GM23338 (cell line): ENCODE measurements around the gene SNTB2. TPM values are rescaled to one million over a fixed set of nuclear protein-coding genes. Genes with fewer than 3 reads are reported as not detected.
A peak's percentile ranks its signal among the peaks of the same experiment; 100 is the strongest.

ENCODE experiments used
- ATAC-seq: fragments of 200-7000 bp; cut with Tn5 transposase; 3 replicates; pipeline ENCODE4 v1.9.1; 2020
- DNase-seq: peaks from one replicate; pipeline ENCODE4 v3.0.0-alpha.2; 2015; ENCODE audit warnings: low spot score
- H2AFZ ChIP-seq: fragments of 200-600 bp; sonication (generic); 2 replicates; pipeline ENCODE4 v1.8.0; 2016; ENCODE audit warnings: antibody characterized with exemption, mild to moderate bottlenecking, moderate library complexity
- H3F3A ChIP-seq: fragments of 200-600 bp; sonication (generic); replicated peaks from 2 replicates; pipeline ENCODE4 v1.8.0; 2017; ENCODE audit warnings: antibody characterized with exemption, mixed run types, low read depth
- H3K27ac ChIP-seq: fragments of 200-600 bp; sonication (generic); 2 replicates; pipeline ENCODE4 v1.6.1; 2016; ENCODE audit warnings: low read depth
- H3K27me3 ChIP-seq: fragments of 200-600 bp; sonication (generic); 2 replicates; pipeline ENCODE4 v1.8.0; 2016; ENCODE audit warnings: mild to moderate bottlenecking, mixed run types, moderate library complexity; ENCODE audit not compliant: insufficient read depth
- H3K36me3 ChIP-seq: fragments of 200-600 bp; sonication (generic); 2 replicates; pipeline ENCODE4 v1.8.0; 2016; ENCODE audit warnings: mild to moderate bottlenecking; ENCODE audit not compliant: insufficient read depth
- H3K4me1 ChIP-seq: fragments of 200-600 bp; sonication (generic); 2 replicates; pipeline ENCODE4 v1.8.0; 2016; ENCODE audit warnings: mild to moderate bottlenecking, moderate library complexity; ENCODE audit not compliant: insufficient read depth
- H3K4me2 ChIP-seq: fragments of 200-600 bp; sonication (generic); 2 replicates; pipeline ENCODE4 v1.7.1; 2017; ENCODE audit warnings: mixed run types
- H3K4me3 ChIP-seq: fragments of 200-600 bp; sonication (generic); 2 replicates; pipeline ENCODE4 v1.6.1; 2016; ENCODE audit warnings: mixed run types
- H3K79me2 ChIP-seq: fragments of 200-600 bp; sonication (generic); replicated peaks from 2 replicates; pipeline ENCODE4 v1.8.0; 2017; ENCODE audit warnings: mild to moderate bottlenecking; ENCODE audit not compliant: insufficient read depth
- H3K9me2 ChIP-seq: fragments of 200-600 bp; sonication (generic); 2 replicates; pipeline ENCODE4 v1.8.0; 2017; ENCODE audit not compliant: insufficient read depth
- H4K20me1 ChIP-seq: fragments of 200-600 bp; sonication (generic); replicated peaks from 2 replicates; pipeline ENCODE4 v1.8.0; 2017; ENCODE audit warnings: mild to moderate bottlenecking; ENCODE audit not compliant: insufficient read depth
- H3K27ac Mint-ChIP-seq: 2 replicates; pipeline ENCODE4 v1.8.0; 2020; ENCODE audit warnings: inconsistent platforms, mild to moderate bottlenecking, moderate library complexity, mixed read lengths
- H3K27me3 Mint-ChIP-seq: 3 replicates; pipeline ENCODE4 v1.8.0; 2022; ENCODE audit warnings: low read depth, mild to moderate bottlenecking, moderate library complexity, mixed read lengths, inconsistent platforms; ENCODE audit not compliant: insufficient read depth, poor library complexity
- H3K36me3 Mint-ChIP-seq: 3 replicates; pipeline ENCODE4 v1.8.0; 2021; ENCODE audit warnings: low read depth, mild to moderate bottlenecking, inconsistent platforms, moderate library complexity, mixed read lengths
- H3K4me1 Mint-ChIP-seq: 3 replicates; pipeline ENCODE4 v1.8.0; 2020; ENCODE audit warnings: mild to moderate bottlenecking, inconsistent platforms, mixed read lengths
- H3K4me3 Mint-ChIP-seq: 3 replicates; pipeline ENCODE4 v1.8.0; 2021; ENCODE audit warnings: moderate library complexity, mild to moderate bottlenecking, inconsistent platforms, mixed read lengths
- H3K9me3 Mint-ChIP-seq: 3 replicates; pipeline ENCODE4 v1.8.0; 2020; ENCODE audit warnings: moderate library complexity, mild to moderate bottlenecking, inconsistent platforms, mixed read lengths
- CREB1 ChIP-seq: fragments of 250-450 bp; sonication (Bioruptor Pico); IDR thresholded peaks from 2 replicates; pipeline ENCODE4 v1.5.0; 2020; ENCODE audit warnings: low read depth, mild to moderate bottlenecking, moderate library complexity
- CTCF ChIP-seq, 2 experiments: fragments of 200-600 bp in 1 of 2; sonication (generic) in 1 of 2; conservative IDR thresholded peaks; 2 replicates each; pipeline versions ENCODE4 v1.5.1 to v1.6.1; 2016 to 2017; ENCODE audit warnings: antibody characterized with exemption in 2 of 2, low read depth in 2 of 2, mild to moderate bottlenecking in 2 of 2, moderate library complexity in 1 of 2
- ETS1 ChIP-seq: IDR thresholded peaks from 2 replicates; pipeline ENCODE4 v1.6.1; 2016; ENCODE audit warnings: antibody characterized with exemption
- EZH2 ChIP-seq: fragments of 200-600 bp; sonication (generic); IDR thresholded peaks from one replicate; pipeline ENCODE4 v1.8.0; 2017; ENCODE audit warnings: antibody characterized with exemption, mild to moderate bottlenecking, low read depth; ENCODE audit not compliant: unreplicated experiment
- EZH2phosphoT487 ChIP-seq: fragments of 200-600 bp; sonication (generic); IDR thresholded peaks from one replicate; pipeline ENCODE4 v1.8.1; 2018; ENCODE audit warnings: antibody characterized with exemption; ENCODE audit not compliant: unreplicated experiment
- JUNB ChIP-seq: IDR thresholded peaks from one replicate; pipeline ENCODE4 v1.6.1; 2016; ENCODE audit warnings: antibody characterized with exemption; ENCODE audit not compliant: unreplicated experiment
- NANOG ChIP-seq: IDR thresholded peaks from 2 replicates; pipeline ENCODE4 v1.6.1; 2016; ENCODE audit warnings: antibody characterized with exemption, borderline replicate concordance
- POLR2AphosphoS5 ChIP-seq: IDR thresholded peaks from 2 replicates; pipeline ENCODE4 v1.6.1; 2016; ENCODE audit warnings: antibody characterized with exemption, low read depth
- STAT1 ChIP-seq: IDR thresholded peaks from one replicate; pipeline ENCODE4 v1.6.1; 2016; ENCODE audit warnings: antibody characterized with exemption; ENCODE audit not compliant: unreplicated experiment
- ZNF114 ChIP-seq: fragments of 250-450 bp; sonication (Bioruptor Pico); IDR thresholded peaks from 2 replicates; pipeline ENCODE4 v1.5.0; 2020; ENCODE audit warnings: mild to moderate bottlenecking, moderate library complexity
- ZNF331 ChIP-seq: fragments of 250-450 bp; sonication (Bioruptor Pico); IDR thresholded peaks from 2 replicates; pipeline ENCODE4 v1.5.0; 2020; ENCODE audit warnings: low read depth, mild to moderate bottlenecking, moderate library complexity
- polyA plus RNA-seq: library from polyadenylated mRNA; unstranded; fragments of >200 nt; fragmentation: Nextera tagmentation; extraction: Ambion mirVana; gene quantifications from 2 replicates; pipeline ENCODE4 v1.2.1, GENCODE V29; 2016
- total RNA-seq: library from RNA; depleted of rRNA; stranded (reverse); fragments of >200 nt; shearing (Covaris generic); gene quantifications from 2 replicates; pipeline ENCODE4 v1.2.3, GENCODE V29; 2014
- TF ChIP-seq, protein P1 (sequence below): fragments of 250-450 bp; sonication (Bioruptor Pico); IDR thresholded peaks from 2 replicates; pipeline ENCODE4 v1.5.0; 2020; ENCODE audit warnings: mild to moderate bottlenecking, moderate library complexity
- TF ChIP-seq, protein P2 (sequence below): IDR thresholded peaks from one replicate; pipeline ENCODE4 v1.6.1; 2018; ENCODE audit warnings: antibody characterized with exemption; ENCODE audit not compliant: unreplicated experiment

SNTB2 gene
- total and polyA plus RNA-seq, 2 experiments from 2014 or later = 4.8 to 42.7 TPM

DNA sequence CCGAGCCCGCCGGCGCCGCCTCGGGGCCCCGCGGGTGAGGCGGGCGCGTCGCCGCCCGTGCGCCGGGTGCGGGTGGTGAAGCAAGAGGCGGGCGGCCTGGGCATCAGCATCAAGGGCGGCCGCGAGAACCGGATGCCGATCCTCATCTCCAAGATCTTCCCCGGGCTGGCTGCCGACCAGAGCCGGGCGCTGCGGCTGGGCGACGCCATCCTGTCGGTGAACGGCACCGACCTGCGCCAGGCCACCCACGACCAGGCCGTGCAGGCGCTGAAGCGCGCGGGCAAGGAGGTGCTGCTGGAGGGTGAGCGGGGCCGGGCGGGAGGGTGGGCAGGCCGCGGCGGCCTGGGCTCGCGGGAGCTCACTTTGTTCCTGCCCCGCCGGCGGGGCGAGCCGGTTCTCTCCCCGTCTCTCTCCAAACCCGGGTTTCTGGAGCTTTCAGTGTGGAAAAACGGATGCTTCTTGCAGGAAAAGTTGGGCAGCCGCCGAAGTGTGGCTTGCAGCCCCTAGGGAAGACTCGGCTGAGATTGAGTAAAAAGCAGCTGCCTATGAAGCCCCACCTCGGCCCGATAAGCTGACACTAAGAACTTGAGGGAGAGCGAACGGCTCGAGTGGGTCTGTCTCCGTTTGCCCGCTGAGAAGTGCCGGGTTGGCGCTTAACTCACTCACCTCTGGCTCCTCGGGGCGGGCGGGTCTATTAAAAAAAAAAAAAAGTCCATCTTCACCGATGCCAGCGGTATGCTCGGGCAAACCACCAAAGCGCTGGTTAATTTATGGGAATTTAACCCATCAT lies 677 bp downstream of the SNTB2 start:
- Histone ChIP-seq H3K79me2 (peaks cover 44% of the 10 kb centered on the region), H3K4me2 (peak overlapping the region; percentile 80), H3K27ac (no peak overlapping the region; the same call in 1 of the 2 replicates), H4K20me1 (no peaks in the 10 kb centered on the region; the same call in none of the 2 replicates), H3K4me3 (peak overlapping the region; percentile 93), H3K4me1 (peaks cover 24% of the 10 kb centered on the region), H3K36me3 (no peaks in the 10 kb centered on the region), H3F3A (no peaks in the 10 kb centered on the region), H3K27me3 (no peaks in the 10 kb centered on the region), H2AFZ (peak overlapping the region; percentile 29; the same call in 1 of the 2 replicates), H3K9me2 (no peaks in the 10 kb centered on the region)
- H3K9me3 Mint-ChIP-seq = no peaks in the 10 kb centered on the region
- DNase-seq = peak; percentile 60
- peaks cover 26% of the 10 kb centered on the region for H3K4me1 Mint-ChIP-seq
- H3K4me3 Mint-ChIP-seq = peak overlapping the region; percentile 85
- peak; percentile 46 for ATAC-seq
- peaks cover 5% of the 10 kb centered on the region for H3K36me3 Mint-ChIP-seq
- TF ChIP-seq CTCF (conservative IDR thresholded peaks at IDR 0.05; ENCODE audit: low read depth in 2 of 2) (no peak), CREB1 (CRISPR knock-in tag) (no peak), STAT1 (no peak), ETS1 (no peak), ZNF114 (CRISPR knock-in tag) (no peak), JUNB (no peak), NANOG (no peak), POLR2AphosphoS5 (no peak), EZH2phosphoT487 (no peak), EZH2 (no peak), ZNF331 (CRISPR knock-in tag) (no peak)
- TF ChIP-seq, protein P1, sequence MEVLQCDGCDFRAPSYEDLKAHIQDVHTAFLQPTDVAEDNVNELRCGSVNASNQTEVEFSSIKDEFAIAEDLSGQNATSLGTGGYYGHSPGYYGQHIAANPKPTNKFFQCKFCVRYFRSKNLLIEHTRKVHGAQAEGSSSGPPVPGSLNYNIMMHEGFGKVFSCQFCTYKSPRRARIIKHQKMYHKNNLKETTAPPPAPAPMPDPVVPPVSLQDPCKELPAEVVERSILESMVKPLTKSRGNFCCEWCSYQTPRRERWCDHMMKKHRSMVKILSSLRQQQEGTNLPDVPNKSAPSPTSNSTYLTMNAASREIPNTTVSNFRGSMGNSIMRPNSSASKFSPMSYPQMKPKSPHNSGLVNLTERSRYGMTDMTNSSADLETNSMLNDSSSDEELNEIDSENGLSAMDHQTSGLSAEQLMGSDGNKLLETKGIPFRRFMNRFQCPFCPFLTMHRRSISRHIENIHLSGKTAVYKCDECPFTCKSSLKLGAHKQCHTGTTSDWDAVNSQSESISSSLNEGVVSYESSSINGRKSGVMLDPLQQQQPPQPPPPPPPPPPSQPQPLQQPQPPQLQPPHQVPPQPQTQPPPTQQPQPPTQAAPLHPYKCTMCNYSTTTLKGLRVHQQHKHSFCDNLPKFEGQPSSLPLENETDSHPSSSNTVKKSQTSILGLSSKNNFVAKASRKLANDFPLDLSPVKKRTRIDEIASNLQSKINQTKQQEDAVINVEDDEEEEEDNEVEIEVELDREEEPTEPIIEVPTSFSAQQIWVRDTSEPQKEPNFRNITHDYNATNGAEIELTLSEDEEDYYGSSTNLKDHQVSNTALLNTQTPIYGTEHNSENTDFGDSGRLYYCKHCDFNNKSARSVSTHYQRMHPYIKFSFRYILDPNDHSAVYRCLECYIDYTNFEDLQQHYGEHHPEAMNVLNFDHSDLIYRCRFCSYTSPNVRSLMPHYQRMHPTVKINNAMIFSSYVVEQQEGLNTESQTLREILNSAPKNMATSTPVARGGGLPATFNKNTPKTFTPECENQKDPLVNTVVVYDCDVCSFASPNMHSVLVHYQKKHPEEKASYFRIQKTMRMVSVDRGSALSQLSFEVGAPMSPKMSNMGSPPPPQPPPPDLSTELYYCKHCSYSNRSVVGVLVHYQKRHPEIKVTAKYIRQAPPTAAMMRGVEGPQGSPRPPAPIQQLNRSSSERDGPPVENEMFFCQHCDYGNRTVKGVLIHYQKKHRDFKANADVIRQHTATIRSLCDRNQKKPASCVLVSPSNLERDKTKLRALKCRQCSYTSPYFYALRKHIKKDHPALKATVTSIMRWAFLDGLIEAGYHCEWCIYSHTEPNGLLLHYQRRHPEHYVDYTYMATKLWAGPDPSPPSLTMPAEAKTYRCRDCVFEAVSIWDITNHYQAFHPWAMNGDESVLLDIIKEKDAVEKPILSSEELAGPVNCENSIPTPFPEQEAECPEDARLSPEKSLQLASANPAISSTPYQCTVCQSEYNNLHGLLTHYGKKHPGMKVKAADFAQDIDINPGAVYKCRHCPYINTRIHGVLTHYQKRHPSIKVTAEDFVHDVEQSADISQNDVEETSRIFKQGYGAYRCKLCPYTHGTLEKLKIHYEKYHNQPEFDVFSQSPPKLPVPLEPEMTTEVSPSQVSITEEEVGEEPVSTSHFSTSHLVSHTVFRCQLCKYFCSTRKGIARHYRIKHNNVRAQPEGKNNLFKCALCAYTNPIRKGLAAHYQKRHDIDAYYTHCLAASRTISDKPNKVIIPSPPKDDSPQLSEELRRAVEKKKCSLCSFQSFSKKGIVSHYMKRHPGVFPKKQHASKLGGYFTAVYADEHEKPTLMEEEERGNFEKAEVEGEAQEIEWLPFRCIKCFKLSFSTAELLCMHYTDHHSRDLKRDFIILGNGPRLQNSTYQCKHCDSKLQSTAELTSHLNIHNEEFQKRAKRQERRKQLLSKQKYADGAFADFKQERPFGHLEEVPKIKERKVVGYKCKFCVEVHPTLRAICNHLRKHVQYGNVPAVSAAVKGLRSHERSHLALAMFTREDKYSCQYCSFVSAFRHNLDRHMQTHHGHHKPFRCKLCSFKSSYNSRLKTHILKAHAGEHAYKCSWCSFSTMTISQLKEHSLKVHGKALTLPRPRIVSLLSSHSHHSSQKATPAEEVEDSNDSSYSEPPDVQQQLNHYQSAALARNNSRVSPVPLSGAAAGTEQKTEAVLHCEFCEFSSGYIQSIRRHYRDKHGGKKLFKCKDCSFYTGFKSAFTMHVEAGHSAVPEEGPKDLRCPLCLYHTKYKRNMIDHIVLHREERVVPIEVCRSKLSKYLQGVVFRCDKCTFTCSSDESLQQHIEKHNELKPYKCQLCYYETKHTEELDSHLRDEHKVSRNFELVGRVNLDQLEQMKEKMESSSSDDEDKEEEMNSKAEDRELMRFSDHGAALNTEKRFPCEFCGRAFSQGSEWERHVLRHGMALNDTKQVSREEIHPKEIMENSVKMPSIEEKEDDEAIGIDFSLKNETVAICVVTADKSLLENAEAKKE (CRISPR knock-in tag) = no peak
- TF ChIP-seq, protein P2, sequence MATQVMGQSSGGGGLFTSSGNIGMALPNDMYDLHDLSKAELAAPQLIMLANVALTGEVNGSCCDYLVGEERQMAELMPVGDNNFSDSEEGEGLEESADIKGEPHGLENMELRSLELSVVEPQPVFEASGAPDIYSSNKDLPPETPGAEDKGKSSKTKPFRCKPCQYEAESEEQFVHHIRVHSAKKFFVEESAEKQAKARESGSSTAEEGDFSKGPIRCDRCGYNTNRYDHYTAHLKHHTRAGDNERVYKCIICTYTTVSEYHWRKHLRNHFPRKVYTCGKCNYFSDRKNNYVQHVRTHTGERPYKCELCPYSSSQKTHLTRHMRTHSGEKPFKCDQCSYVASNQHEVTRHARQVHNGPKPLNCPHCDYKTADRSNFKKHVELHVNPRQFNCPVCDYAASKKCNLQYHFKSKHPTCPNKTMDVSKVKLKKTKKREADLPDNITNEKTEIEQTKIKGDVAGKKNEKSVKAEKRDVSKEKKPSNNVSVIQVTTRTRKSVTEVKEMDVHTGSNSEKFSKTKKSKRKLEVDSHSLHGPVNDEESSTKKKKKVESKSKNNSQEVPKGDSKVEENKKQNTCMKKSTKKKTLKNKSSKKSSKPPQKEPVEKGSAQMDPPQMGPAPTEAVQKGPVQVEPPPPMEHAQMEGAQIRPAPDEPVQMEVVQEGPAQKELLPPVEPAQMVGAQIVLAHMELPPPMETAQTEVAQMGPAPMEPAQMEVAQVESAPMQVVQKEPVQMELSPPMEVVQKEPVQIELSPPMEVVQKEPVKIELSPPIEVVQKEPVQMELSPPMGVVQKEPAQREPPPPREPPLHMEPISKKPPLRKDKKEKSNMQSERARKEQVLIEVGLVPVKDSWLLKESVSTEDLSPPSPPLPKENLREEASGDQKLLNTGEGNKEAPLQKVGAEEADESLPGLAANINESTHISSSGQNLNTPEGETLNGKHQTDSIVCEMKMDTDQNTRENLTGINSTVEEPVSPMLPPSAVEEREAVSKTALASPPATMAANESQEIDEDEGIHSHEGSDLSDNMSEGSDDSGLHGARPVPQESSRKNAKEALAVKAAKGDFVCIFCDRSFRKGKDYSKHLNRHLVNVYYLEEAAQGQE = no peak
- H3K27ac Mint-ChIP-seq = peak overlapping the region; percentile 86
- H3K27me3 Mint-ChIP-seq = peaks cover 3% of the 10 kb centered on the region
